Measurements from ENCODE around the gene PIGM. TPM values are rescaled to one million over a fixed set of nuclear protein-coding genes. Genes with fewer than 3 reads are reported as not detected.

Gene PIGM
- total RNA-seq, 1 donor from 2014 or later = 12.2 TPM

- Mint-ChIP-seq H3K4me3 (ENCODE audit: low read depth) (no peak overlapping the region), H3K27ac (no peak overlapping the region), H3K4me1 (ENCODE audit: low read depth) (peaks cover 14% of the 10 kb centered on the region), H3K9me3 (ENCODE audit: low read depth) (no peaks in the 10 kb centered on the region), H3K36me3 (ENCODE audit: insufficient read depth) (no peaks in the 10 kb centered on the region), H3K27me3 (peaks cover 69% of the 10 kb centered on the region)
- TF ChIP-seq CTCF (IDR thresholded peaks at IDR 0.05; ENCODE audit: unreplicated experiment) = no peak
- DNase-seq (ENCODE audit: low spot score, unreplicated experiment) = no peak
Observed at GRCh38 chr1:160066829-160067745, 35.3 kb upstream of the PIGM start.

DNA sequence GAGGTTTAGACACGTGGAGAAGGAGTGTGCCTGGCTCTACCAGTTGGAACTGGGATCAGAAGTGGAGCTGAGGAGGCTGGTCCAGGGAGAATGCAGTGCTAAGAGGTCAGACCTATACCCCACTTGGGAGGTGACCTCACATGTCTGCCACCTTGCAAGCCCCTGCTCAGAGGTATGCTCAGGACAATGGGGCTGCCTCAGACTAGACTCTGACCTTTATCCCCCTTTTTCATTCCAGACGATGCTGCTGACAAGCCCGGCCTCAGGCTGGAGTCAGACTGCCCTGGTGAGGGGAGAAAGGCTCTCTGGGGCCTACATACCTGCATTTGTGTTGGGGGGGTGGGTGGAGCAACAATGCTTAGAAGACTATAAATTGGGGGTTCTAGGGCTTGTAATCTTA is 33.0 kb upstream of the PIGM start:
- Mint-ChIP-seq H3K9me3 (ENCODE audit: low read depth) (no peaks in the 10 kb centered on the region), H3K27ac (no peak overlapping the region), H3K4me1 (ENCODE audit: low read depth) (peaks cover 11% of the 10 kb centered on the region), H3K4me3 (ENCODE audit: low read depth) (no peak overlapping the region), H3K27me3 (peaks cover 55% of the 10 kb centered on the region), H3K36me3 (ENCODE audit: insufficient read depth) (no peaks in the 10 kb centered on the region)
- DNase-seq (ENCODE audit: low spot score, unreplicated experiment) = no peak
- TF ChIP-seq CTCF (IDR thresholded peaks at IDR 0.05; ENCODE audit: unreplicated experiment) = no peak

GRCh38 chr1:160064164-160064563 is 32.4 kb upstream of the PIGM start:
- peaks cover 11% of the 10 kb centered on the region for H3K4me1 Mint-ChIP-seq (ENCODE audit: low read depth)
- no peaks in the 10 kb centered on the region for H3K9me3 Mint-ChIP-seq (ENCODE audit: low read depth)
- no peak for DNase-seq (ENCODE audit: low spot score, unreplicated experiment)
- H3K27ac Mint-ChIP-seq = no peak overlapping the region
- H3K4me3 Mint-ChIP-seq (ENCODE audit: low read depth) = no peak overlapping the region
- peaks cover 53% of the 10 kb centered on the region for H3K27me3 Mint-ChIP-seq
- no peak for TF ChIP-seq CTCF (IDR thresholded peaks at IDR 0.05; ENCODE audit: unreplicated experiment)
- no peaks in the 10 kb centered on the region for H3K36me3 Mint-ChIP-seq (ENCODE audit: insufficient read depth)

GRCh38 chr1:160063176-160063575 is 31.4 kb upstream of the PIGM start:
- no peak for TF ChIP-seq CTCF (IDR thresholded peaks at IDR 0.05; ENCODE audit: unreplicated experiment)
- H3K4me3 Mint-ChIP-seq (ENCODE audit: low read depth) = no peak overlapping the region
- no peak overlapping the region for H3K27ac Mint-ChIP-seq
- no peak for DNase-seq (ENCODE audit: low spot score, unreplicated experiment)
- H3K36me3 Mint-ChIP-seq (ENCODE audit: insufficient read depth) = no peaks in the 10 kb centered on the region
- H3K4me1 Mint-ChIP-seq (ENCODE audit: low read depth) = peaks cover 11% of the 10 kb centered on the region
- H3K9me3 Mint-ChIP-seq (ENCODE audit: low read depth) = no peaks in the 10 kb centered on the region
- peaks cover 53% of the 10 kb centered on the region for H3K27me3 Mint-ChIP-seq

GRCh38 chr1:160062230-160062532 is 30.4 kb upstream of the PIGM start:
- no peaks in the 10 kb centered on the region for H3K36me3 Mint-ChIP-seq (ENCODE audit: insufficient read depth)
- H3K4me1 Mint-ChIP-seq (ENCODE audit: low read depth) = peaks cover 7% of the 10 kb centered on the region
- TF ChIP-seq CTCF (IDR thresholded peaks at IDR 0.05; ENCODE audit: unreplicated experiment) = no peak
- H3K27me3 Mint-ChIP-seq = peaks cover 52% of the 10 kb centered on the region
- DNase-seq (ENCODE audit: low spot score, unreplicated experiment) = no peak
- H3K9me3 Mint-ChIP-seq (ENCODE audit: low read depth) = no peaks in the 10 kb centered on the region
- H3K4me3 Mint-ChIP-seq (ENCODE audit: low read depth) = no peak overlapping the region
- H3K27ac Mint-ChIP-seq = no peak overlapping the region
